GM19324 (cell line): Measurements from ENCODE around the gene ISG20.
"Not testable (repeated sequence)": the region's sequence is repeated elsewhere in the genome, so short reads cannot be mapped to it uniquely, and the experiment has no call there.

Experiments used
- ATAC-seq: cut with Tn5 transposase; IDR thresholded peaks from one replicate; pipeline ENCODE4 v1.9.1; 2021; ENCODE audit warnings: mild to moderate bottlenecking, moderate library complexity; ENCODE audit not compliant: unreplicated experiment, low FRiP score

Gene ISG20

DNA sequence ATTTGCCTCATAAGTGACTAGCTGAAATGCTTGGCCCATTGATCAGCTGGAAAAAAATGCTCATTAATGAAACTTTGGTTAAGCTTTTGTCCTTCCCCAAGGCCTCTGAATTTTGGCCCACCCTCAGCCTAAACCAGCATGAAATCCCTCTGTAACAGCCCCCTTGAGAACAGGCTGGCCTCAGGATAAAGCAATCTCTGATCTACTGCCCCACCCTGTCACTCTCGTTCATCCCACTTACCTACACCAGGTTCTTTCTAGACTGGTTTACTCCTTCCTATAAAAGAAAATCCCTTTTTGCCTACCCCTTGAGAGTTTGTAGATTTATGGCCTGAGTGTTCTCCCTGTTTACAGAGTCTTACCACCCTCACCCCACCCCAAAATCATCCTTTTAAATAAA, 21.0 kb upstream of the ISG20 start:
- ATAC-seq, result no peak

- no peak for ATAC-seq
Measured at GRCh38 chr15:88618686-88619085, 20.1 kb upstream of the ISG20 start.

- no peak for ATAC-seq
Measured at GRCh38 chr15:88619796-88620195, 19.0 kb upstream of the ISG20 start.

DNA sequence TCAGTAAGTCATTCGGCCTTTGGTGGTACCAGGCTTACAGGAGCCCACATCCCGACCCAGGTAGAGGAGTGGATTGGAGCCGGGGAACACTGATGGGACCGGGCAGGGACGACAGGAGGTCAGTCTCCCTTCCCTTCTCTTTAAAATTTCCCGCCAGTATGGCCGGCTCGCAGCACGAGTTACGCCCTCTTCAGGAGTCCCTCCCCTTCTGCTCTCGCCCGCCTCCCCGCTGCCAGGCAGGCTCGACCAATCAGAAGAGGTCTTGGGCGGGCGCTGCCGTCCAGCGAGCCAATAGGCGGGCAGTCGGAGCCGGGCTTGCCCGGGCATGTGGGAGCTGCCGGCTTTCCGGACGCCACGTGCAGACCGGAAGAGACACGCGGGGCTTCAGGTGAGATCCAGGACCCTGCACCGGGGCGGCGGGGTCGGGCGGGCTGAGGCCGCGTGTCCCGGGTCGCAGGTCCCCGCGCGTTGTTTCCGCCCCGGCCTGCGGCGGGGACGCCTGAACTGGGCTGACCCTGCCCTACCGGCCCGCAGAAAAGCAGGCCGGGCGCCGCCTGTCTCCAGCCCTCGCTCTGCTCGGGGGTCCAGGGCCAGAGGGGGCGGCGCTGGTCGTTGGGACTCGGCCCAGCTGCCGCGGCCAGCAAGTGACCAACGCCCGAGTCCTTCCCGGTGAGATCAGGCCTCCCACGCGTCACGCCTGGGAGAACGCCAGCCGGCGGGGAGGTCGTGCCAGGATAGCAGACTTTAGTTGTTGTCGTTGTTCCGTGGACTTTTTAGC, 17.6 kb upstream of the ISG20 start, which contains the start of gene AEN:
Gene AEN (plus strand): TSS at position 346 of the 778 bp plus-strand sequence. CDS start 4,870 bp downstream, outside the sequence.
- ATAC-seq, result peak; percentile 97

- no peak for ATAC-seq
Measured at GRCh38 chr15:88621789-88622604, 16.8 kb upstream of the ISG20 start.

- ATAC-seq, result no peak
Measured at GRCh38 chr15:88622605-88622975, 16.2 kb upstream of the ISG20 start.

GRCh38 chr15:88623061-88623460, 15.8 kb upstream of the ISG20 start:
- ATAC-seq, result no peak

- ATAC-seq, result no peak
Measured at GRCh38 chr15:88623632-88624031, 15.2 kb upstream of the ISG20 start.

- no peak for ATAC-seq
Measured at GRCh38 chr15:88624156-88624970, 14.5 kb upstream of the ISG20 start.

- ATAC-seq, result no peak
Measured at GRCh38 chr15:88624971-88625490, 13.8 kb upstream of the ISG20 start.

DNA sequence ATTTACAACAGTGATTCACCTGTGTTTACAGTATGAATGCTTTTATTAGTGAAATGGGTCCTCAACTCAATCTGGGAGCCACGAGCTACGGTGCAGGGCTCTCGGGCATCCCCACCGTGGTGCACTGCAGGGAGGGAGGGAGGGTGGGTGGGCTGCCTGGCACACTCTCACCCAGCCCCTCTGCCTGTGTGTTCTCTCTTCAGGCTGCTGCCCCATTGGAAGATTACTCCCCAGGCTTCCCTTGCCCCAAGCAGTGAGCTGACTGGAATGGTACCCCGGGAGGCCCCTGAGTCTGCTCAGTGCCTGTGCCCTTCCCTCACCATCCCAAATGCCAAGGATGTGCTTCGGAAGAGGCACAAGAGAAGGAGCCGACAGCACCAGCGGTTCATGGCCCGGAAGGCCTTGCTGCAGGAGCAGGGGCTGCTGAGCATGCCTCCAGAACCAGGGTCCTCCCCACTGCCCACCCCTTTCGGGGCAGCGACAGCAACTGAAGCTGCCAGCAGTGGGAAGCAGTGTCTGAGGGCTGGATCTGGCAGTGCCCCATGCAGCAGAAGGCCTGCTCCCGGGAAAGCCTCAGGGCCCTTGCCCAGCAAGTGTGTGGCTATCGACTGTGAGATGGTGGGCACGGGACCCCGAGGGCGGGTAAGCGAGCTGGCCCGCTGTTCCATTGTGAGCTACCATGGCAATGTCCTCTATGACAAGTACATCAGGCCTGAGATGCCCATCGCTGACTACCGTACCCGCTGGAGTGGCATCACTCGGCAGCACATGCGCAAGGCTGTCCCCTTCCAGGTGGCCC, 12.7 kb upstream of the ISG20 start:
- no peak for ATAC-seq

- ATAC-seq, result no peak
Measured at GRCh38 chr15:88627463-88627862, 11.4 kb upstream of the ISG20 start.

GRCh38 chr15:88628018-88628654, 10.7 kb upstream of the ISG20 start:
- no peak for ATAC-seq

- no peak for ATAC-seq
Measured at GRCh38 chr15:88629071-88629470, 9.7 kb upstream of the ISG20 start.

DNA sequence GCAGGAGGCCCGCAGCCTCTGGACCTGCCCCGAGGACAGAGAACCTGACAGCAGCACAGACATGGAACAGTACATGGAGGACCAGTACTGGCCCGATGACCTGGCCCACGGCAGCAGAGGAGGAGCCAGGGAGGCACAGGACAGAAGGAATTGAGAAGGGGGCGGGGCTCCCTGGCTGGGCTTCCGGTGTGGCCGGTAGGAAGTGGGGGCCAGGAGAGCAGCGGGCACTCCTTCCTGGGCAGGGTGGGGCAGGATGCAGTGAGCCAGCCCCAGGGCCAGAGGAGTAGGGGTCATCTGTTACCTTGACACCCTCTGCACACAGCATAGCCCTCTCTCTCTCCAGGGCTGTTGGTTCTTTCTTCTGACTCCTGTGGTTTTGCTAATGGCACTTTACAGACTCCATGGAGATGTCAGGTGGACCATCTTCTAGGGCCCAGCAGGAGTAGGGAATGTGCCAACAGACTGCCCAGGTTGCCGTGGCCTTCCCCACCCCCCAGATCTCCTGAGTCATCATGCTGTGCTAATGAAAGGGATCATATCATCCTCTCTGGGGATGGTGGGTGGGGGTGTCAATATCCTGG, 8.6 kb upstream of the ISG20 start:
- ATAC-seq, result no peak

GRCh38 chr15:88630798-88631463, 7.9 kb upstream of the ISG20 start:
- ATAC-seq, result no peak

- no peak for ATAC-seq
Measured at GRCh38 chr15:88631464-88632028, 7.3 kb upstream of the ISG20 start.

DNA sequence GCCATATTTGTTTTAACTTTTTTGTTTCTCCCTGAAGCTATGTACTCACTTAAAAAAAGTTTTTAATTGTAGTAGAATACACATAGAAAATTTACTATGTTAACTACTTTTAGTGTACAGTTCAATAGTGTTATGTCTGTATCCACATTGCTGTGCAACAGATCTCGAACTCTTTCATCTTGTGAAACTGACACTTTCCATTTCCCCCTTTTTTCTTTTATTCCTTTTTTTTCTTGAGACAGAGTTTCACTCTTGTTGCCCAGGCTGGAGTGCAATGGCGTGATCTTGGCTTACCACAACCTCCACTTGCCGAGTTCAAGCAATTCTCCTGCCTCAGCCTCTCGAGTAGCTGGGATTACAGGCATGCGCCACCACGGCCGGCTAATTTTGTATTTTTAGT, 6.0 kb upstream of the ISG20 start:
- not testable (repeated sequence) for ATAC-seq
